Measurements from ENCODE around the gene UGT1A3.
"Not testable (repeated sequence)": the region's sequence is repeated elsewhere in the genome, so short reads cannot be mapped to it uniquely, and the experiment has no call there.

The UGT1A3 gene

GRCh38 chr2:233728723-233729301 is at the start of gene UGT1A3:
TSS of gene UGT1A3 (plus strand) at chr2:233729042. CDS start at chr2:233729127, 85 bp downstream.
- no peak for DNase-seq

GRCh38 chr2:233679196-233679595 is 49.6 kb upstream of the UGT1A3 start:
- DNase-seq, result no peak

GRCh38 chr2:233680361-233681045 is 48.3 kb upstream of the UGT1A3 start:
- DNase-seq, result no peak

GRCh38 chr2:233681521-233682099 is 47.2 kb upstream of the UGT1A3 start, which contains the start of gene UGT1A7:
TSS of gene UGT1A7 (plus strand) at chr2:233681901. CDS start at chr2:233681938, 37 bp downstream.
- no peak for DNase-seq

- no peak for DNase-seq
These were observed 44.2 kb upstream of the UGT1A3 start for GRCh38 chr2:233684640-233685039.

GRCh38 chr2:233686928-233687327 is 41.9 kb upstream of the UGT1A3 start:
- DNase-seq, result peak; percentile 3

GRCh38 chr2:233688341-233688740 is 40.5 kb upstream of the UGT1A3 start:
- DNase-seq, result no peak

- DNase-seq, result no peak
These were observed 39.8 kb upstream of the UGT1A3 start for GRCh38 chr2:233689031-233689430.

GRCh38 chr2:233689501-233689900 is 39.3 kb upstream of the UGT1A3 start:
- DNase-seq, result peak; percentile 15

- no peak for DNase-seq
These were observed 38.4 kb upstream of the UGT1A3 start for GRCh38 chr2:233690444-233690843.

- DNase-seq, result no peak
These were observed 37.1 kb upstream of the UGT1A3 start for GRCh38 chr2:233691443-233692433.

GRCh38 chr2:233692648-233693047 is 36.2 kb upstream of the UGT1A3 start, which contains the start of gene UGT1A6:
TSS of gene UGT1A6 (plus strand) at chr2:233692890. CDS start at chr2:233693005, 115 bp downstream.
- no peak for DNase-seq

GRCh38 chr2:233693963-233694362 is 34.9 kb upstream of the UGT1A3 start:
- no peak for DNase-seq

- DNase-seq, result no peak
These were observed 30.1 kb upstream of the UGT1A3 start for GRCh38 chr2:233698740-233699139.

GRCh38 chr2:233699424-233700027 is 29.3 kb upstream of the UGT1A3 start:
- no peak for DNase-seq

- no peak for DNase-seq
These were observed 28.7 kb upstream of the UGT1A3 start for GRCh38 chr2:233700028-233700635.

GRCh38 chr2:233700842-233701241 is 28.0 kb upstream of the UGT1A3 start:
- DNase-seq, result not testable (repeated sequence)

GRCh38 chr2:233702238-233702637 is 26.6 kb upstream of the UGT1A3 start:
- no peak for DNase-seq

- DNase-seq, result no peak
These were observed 22.8 kb upstream of the UGT1A3 start for GRCh38 chr2:233705911-233706506.

- DNase-seq, result no peak
These were observed 22.1 kb upstream of the UGT1A3 start for GRCh38 chr2:233706720-233707119.

- DNase-seq, result no peak
These were observed 20.8 kb upstream of the UGT1A3 start for GRCh38 chr2:233707940-233708644.
